ENCODE data around the gene C13orf46. TPM values are rescaled to one million over a fixed set of nuclear protein-coding genes. Genes with fewer than 3 reads are reported as not detected.
"Not testable (repeated sequence)": the region's sequence is repeated elsewhere in the genome, so short reads cannot be mapped to it uniquely, and the experiment has no call there.

The C13orf46 gene
- total RNA-seq, 4 donors from 2014 or later: 0.31 to 6.6 (median 5.9) TPM; not detected in 1

- WGBS, 2 donors (ENCODE audit: low coverage in 1 of 2): 87 to 90% methylated on average over 10 to 11 of the region's 11 CpGs
- peaks cover 0 to 63% of the 10 kb centered on the region in 2 donors for H3K36me3 ChIP-seq
- no peak overlapping the region for H3K4me3 ChIP-seq
- no peaks in the 10 kb centered on the region for H3K4me1 ChIP-seq
- H3K9me3 ChIP-seq: no peaks in the 10 kb centered on the region
- TF ChIP-seq POLR2AphosphoS5 (IDR thresholded peaks at IDR 0.05) (no peak), POLR2A (IDR thresholded peaks at IDR 0.05) (no peak), CTCF (IDR thresholded peaks at IDR 0.05) (no peak), EP300 (IDR thresholded peaks at IDR 0.05) (no peak)
- H3K27me3 ChIP-seq: no peaks in the 10 kb centered on the region
- no peak overlapping the region for H3K27ac ChIP-seq
- ATAC-seq: no peak
These were observed 17.9 kb upstream of the C13orf46 start for GRCh38 chr13:113991676-113992179.

DNA sequence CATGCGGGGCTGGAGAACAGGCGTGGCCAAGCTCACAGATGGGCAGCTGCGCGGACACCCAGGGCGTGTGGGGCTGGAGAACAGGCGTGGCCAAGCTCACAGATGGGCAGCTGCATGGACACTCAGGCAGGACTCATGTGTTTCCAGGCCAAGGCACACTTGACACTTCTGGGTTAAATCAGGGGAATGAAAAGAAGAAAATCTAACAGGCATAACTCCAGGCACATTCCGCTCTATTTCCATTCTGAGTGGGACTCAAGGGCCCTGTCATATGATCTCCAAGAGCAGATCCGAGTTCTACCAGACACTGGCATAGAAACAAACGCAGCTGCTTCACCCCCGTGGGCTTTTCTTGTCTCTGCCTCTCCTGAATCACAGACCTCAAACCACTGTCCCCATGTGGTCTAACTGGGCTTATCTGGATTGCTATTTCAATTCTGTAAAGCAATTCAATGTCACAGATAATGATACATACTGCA is 17.4 kb upstream of the C13orf46 start:
- Histone ChIP-seq H3K27ac (no peak overlapping the region), H3K9me3 (no peaks in the 10 kb centered on the region), H3K36me3 (peaks cover 0 to 58% of the 10 kb centered on the region in 2 donors), H3K4me1 (no peaks in the 10 kb centered on the region), H3K4me3 (no peak overlapping the region), H3K27me3 (no peaks in the 10 kb centered on the region)
- 82 to 100% methylated on average over 3 to 4 of the region's 10 CpGs for WGBS, 2 donors (ENCODE audit: low coverage in 1 of 2)
- TF ChIP-seq POLR2A (IDR thresholded peaks at IDR 0.05): no peak
- TF ChIP-seq POLR2AphosphoS5 (IDR thresholded peaks at IDR 0.05): no peak
- no peak for TF ChIP-seq CTCF (IDR thresholded peaks at IDR 0.05)
- no peak for TF ChIP-seq EP300 (IDR thresholded peaks at IDR 0.05)
- ATAC-seq: no peak

- WGBS, 2 donors (ENCODE audit: low coverage in 1 of 2): 100% methylated on average over 1 to 2 of the region's 9 CpGs
- no peak overlapping the region for H3K4me3 ChIP-seq
- no peak overlapping the region for H3K27ac ChIP-seq
- TF ChIP-seq POLR2AphosphoS5 (IDR thresholded peaks at IDR 0.05) (no peak), POLR2A (IDR thresholded peaks at IDR 0.05) (no peak), EP300 (IDR thresholded peaks at IDR 0.05) (no peak), CTCF (IDR thresholded peaks at IDR 0.05) (no peak)
- no peaks in the 10 kb centered on the region for H3K4me1 ChIP-seq
- H3K36me3 ChIP-seq: peaks cover 0 to 53% of the 10 kb centered on the region in 2 donors
- no peaks in the 10 kb centered on the region for H3K9me3 ChIP-seq
- no peaks in the 10 kb centered on the region for H3K27me3 ChIP-seq
- ATAC-seq: no peak
These were observed 16.5 kb upstream of the C13orf46 start for GRCh38 chr13:113990321-113990837.

- no peak for ATAC-seq
- Histone ChIP-seq H3K4me1 (no peaks in the 10 kb centered on the region), H3K27me3 (no peaks in the 10 kb centered on the region), H3K36me3 (peaks cover 0 to 46% of the 10 kb centered on the region in 2 donors), H3K27ac (no peak overlapping the region), H3K9me3 (no peaks in the 10 kb centered on the region), H3K4me3 (no peak overlapping the region)
- WGBS, 2 donors (ENCODE audit: low coverage in 1 of 2): 87 to 97% methylated on average over 5 to 7 of the region's 8 CpGs
- TF ChIP-seq CTCF (IDR thresholded peaks at IDR 0.05): no peak
- no peak for TF ChIP-seq POLR2AphosphoS5 (IDR thresholded peaks at IDR 0.05)
- TF ChIP-seq EP300 (IDR thresholded peaks at IDR 0.05): no peak
- no peak for TF ChIP-seq POLR2A (IDR thresholded peaks at IDR 0.05)
These were observed 15.9 kb upstream of the C13orf46 start for GRCh38 chr13:113989585-113990300.

DNA sequence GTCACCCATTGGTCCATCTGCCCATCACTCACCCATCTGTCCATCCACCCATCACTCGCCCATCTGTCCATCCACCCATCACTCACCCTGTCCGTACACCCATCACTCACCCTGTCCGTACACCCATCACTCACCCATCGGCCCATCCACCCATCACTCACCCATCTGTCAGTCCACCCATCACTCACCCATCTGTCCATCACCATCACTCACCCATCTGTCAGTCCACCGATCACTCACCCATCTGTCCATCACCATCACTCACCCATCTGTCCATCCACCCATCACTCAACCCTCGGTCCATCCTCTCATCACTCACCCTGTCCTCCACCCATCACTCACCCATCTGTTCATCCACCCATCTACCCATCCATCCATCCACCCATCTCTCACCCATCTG is 15.0 kb upstream of the C13orf46 start:
- not testable (repeated sequence) for H3K4me3 ChIP-seq, H3K4me1 ChIP-seq, ATAC-seq, H3K27ac ChIP-seq, H3K27me3 ChIP-seq, H3K9me3 ChIP-seq
- H3K36me3 ChIP-seq: peaks cover 0 to 37% of the 10 kb centered on the region in 2 donors
- WGBS, 2 donors (ENCODE audit: low coverage in 1 of 2): 81 to 96% methylated on average over 6 of the region's 6 CpGs

Data from gastroesophageal sphincter (tissue), 4 donors.